ENCODE data around the gene RELN.

DNA sequence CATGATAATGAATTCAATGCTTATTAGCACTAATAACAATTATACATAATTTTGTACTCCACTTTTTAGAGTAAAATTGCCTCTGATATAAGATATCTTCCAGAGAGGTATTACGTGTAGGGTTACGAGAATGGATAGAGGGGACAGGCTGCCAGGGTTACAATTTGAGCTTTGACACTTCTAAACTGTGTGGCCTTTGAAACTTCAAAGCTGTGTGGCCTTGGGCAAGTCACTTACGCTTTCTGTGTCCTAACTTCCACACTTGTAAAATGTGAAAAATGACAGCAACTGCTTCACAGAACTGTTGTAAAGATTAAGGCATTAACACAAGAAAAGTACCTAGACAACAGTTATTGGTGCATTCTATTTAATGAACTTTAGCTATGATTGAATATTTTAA, 283.9 kb downstream of the RELN start:
- TF ChIP-seq, protein P1, sequence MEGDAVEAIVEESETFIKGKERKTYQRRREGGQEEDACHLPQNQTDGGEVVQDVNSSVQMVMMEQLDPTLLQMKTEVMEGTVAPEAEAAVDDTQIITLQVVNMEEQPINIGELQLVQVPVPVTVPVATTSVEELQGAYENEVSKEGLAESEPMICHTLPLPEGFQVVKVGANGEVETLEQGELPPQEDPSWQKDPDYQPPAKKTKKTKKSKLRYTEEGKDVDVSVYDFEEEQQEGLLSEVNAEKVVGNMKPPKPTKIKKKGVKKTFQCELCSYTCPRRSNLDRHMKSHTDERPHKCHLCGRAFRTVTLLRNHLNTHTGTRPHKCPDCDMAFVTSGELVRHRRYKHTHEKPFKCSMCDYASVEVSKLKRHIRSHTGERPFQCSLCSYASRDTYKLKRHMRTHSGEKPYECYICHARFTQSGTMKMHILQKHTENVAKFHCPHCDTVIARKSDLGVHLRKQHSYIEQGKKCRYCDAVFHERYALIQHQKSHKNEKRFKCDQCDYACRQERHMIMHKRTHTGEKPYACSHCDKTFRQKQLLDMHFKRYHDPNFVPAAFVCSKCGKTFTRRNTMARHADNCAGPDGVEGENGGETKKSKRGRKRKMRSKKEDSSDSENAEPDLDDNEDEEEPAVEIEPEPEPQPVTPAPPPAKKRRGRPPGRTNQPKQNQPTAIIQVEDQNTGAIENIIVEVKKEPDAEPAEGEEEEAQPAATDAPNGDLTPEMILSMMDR (IDR thresholded peaks at IDR 0.05), result no peak
- TF ChIP-seq POLR2A (IDR thresholded peaks at IDR 0.05), result no peak
- TF ChIP-seq POLR2AphosphoS5 (IDR thresholded peaks at IDR 0.05), result no peak
